Osteoblast (primary cell): ENCODE data around the gene PWWP2B. TPM values are rescaled to one million over a fixed set of nuclear protein-coding genes. Genes with fewer than 3 reads are reported as not detected.
A peak's percentile ranks its signal among the peaks of the same experiment; 100 is the strongest.

Source experiments
- DNase-seq: peaks from one replicate; pipeline ENCODE4 v3.0.0; 2011; ENCODE audit warnings: low spot score, mixed read lengths; ENCODE audit not compliant: insufficient read length; ENCODE audit errors: missing footprints
- H2AFZ ChIP-seq: 2 replicates; pipeline ENCODE4 v1.6.0; 2011; ENCODE audit warnings: mild to moderate bottlenecking, low read length
- H3K27ac ChIP-seq: 2 replicates; pipeline ENCODE4 v1.5.1; 2011; ENCODE audit warnings: mild to moderate bottlenecking, low read depth, low read length, moderate library complexity
- H3K27me3 ChIP-seq: 2 replicates; pipeline ENCODE4 v1.6.0; 2012; ENCODE audit warnings: mild to moderate bottlenecking, control low read depth, inconsistent platforms, low read length, moderate library complexity; ENCODE audit not compliant: insufficient read depth
- H3K36me3 ChIP-seq: 2 replicates; pipeline ENCODE4 v1.5.1; 2011; ENCODE audit warnings: mild to moderate bottlenecking, low read length, control low read depth, moderate library complexity; ENCODE audit not compliant: insufficient read depth
- H3K4me1 ChIP-seq: 2 replicates; pipeline ENCODE4 v1.5.1; 2011; ENCODE audit warnings: mild to moderate bottlenecking, low read length, control low read depth, moderate library complexity; ENCODE audit not compliant: insufficient read depth
- H3K4me2 ChIP-seq: 2 replicates; pipeline ENCODE4 v1.6.0; 2011; ENCODE audit warnings: mild to moderate bottlenecking, low read length; ENCODE audit not compliant: insufficient read depth
- H3K4me3 ChIP-seq: fragments of 200-600 bp; sonication (generic); 3 replicates; pipeline ENCODE4 v1.5.1; 2012; ENCODE audit warnings: mild to moderate bottlenecking, low read length, inconsistent platforms; ENCODE audit not compliant: insufficient read depth
- H3K79me2 ChIP-seq: 2 replicates; pipeline ENCODE4 v1.6.0; 2012; ENCODE audit warnings: mild to moderate bottlenecking, low read length, control low read depth, inconsistent platforms; ENCODE audit not compliant: insufficient read depth
- H3K9me3 ChIP-seq: 2 replicates; pipeline ENCODE4 v1.5.1; 2011; ENCODE audit warnings: low read depth, low read length, control low read depth
- H4K20me1 ChIP-seq: 2 replicates; pipeline ENCODE4 v1.6.0; 2012; ENCODE audit warnings: mild to moderate bottlenecking, low read length, control low read depth; ENCODE audit not compliant: insufficient read depth
- total RNA-seq: library from RNA; depleted of rRNA; stranded (reverse); fragments of >200 nt; gene quantifications from 2 replicates; pipeline ENCODE4 v1.2.3, GENCODE V29; 2012
- TF ChIP-seq, protein P1 (sequence below): IDR thresholded peaks from 2 replicates; pipeline ENCODE4 v1.5.1; 2011; ENCODE audit warnings: mild to moderate bottlenecking, low read depth, low read length, moderate library complexity; ENCODE audit errors: extremely low read depth

PWWP2B gene
- total RNA-seq, 1 donor, result 18.5 TPM

DNA sequence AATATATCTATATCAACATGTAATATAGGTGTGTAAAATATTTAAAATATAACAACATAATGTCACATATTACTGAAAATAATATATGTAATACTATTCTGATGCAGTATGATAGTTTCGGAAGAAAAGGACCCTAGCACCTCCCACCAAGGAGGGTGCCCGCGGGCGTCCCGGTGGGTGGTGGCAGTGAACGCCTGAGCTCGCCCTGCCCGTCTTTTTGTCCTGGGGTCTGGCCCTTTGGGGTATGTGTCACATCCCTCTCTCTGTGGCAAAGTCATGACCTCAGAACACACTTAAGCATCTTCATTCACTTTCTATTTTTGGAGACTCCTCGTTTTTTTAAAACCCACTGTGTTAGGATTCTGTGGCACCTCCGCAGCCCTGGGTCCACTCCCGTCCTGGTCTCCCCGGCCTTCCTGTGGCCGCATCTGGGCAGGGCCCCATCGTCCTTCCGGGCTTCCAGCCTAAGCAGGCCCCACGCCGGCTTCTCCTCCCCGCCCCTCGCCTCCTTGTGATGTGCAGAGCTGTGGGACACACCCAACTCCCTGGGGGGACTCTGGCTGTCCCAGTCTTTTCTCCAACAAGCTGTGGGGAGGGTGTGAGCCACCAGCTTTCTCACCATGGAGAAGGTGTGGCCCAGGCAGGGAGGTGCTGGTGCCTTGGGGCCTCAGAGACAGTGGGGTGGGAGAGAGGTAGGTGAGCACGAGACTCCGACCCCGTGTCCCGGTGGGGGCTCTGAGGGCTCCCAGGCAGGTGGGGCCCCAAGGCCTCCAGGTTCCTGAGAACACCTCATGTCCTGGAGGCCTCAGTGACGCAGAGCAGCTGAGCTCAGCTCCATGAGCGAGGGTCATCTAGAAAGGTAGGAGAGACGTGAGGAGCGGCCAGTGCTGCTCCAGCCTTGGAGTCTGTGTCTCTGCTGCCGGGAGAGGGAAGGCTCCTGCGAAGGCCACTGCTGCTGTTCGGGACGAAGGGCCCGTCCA, 16.5 kb downstream of the PWWP2B start:
- H3K9me3 ChIP-seq, result no peaks in the 10 kb centered on the region
- no peaks in the 10 kb centered on the region for H3K27me3 ChIP-seq
- peak overlapping the region; percentile 41 for H3K27ac ChIP-seq
- DNase-seq, result no peak
- TF ChIP-seq, protein P1, sequence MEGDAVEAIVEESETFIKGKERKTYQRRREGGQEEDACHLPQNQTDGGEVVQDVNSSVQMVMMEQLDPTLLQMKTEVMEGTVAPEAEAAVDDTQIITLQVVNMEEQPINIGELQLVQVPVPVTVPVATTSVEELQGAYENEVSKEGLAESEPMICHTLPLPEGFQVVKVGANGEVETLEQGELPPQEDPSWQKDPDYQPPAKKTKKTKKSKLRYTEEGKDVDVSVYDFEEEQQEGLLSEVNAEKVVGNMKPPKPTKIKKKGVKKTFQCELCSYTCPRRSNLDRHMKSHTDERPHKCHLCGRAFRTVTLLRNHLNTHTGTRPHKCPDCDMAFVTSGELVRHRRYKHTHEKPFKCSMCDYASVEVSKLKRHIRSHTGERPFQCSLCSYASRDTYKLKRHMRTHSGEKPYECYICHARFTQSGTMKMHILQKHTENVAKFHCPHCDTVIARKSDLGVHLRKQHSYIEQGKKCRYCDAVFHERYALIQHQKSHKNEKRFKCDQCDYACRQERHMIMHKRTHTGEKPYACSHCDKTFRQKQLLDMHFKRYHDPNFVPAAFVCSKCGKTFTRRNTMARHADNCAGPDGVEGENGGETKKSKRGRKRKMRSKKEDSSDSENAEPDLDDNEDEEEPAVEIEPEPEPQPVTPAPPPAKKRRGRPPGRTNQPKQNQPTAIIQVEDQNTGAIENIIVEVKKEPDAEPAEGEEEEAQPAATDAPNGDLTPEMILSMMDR, result no peak
- no peak overlapping the region for H2AFZ ChIP-seq
- H3K79me2 ChIP-seq, result peaks cover 41% of the 10 kb centered on the region
- peaks cover 3% of the 10 kb centered on the region for H4K20me1 ChIP-seq
- H3K36me3 ChIP-seq, result no peaks in the 10 kb centered on the region
- H3K4me3 ChIP-seq, result no peak overlapping the region
- peaks cover 16% of the 10 kb centered on the region for H3K4me1 ChIP-seq
- H3K4me2 ChIP-seq, result no peak overlapping the region

DNA sequence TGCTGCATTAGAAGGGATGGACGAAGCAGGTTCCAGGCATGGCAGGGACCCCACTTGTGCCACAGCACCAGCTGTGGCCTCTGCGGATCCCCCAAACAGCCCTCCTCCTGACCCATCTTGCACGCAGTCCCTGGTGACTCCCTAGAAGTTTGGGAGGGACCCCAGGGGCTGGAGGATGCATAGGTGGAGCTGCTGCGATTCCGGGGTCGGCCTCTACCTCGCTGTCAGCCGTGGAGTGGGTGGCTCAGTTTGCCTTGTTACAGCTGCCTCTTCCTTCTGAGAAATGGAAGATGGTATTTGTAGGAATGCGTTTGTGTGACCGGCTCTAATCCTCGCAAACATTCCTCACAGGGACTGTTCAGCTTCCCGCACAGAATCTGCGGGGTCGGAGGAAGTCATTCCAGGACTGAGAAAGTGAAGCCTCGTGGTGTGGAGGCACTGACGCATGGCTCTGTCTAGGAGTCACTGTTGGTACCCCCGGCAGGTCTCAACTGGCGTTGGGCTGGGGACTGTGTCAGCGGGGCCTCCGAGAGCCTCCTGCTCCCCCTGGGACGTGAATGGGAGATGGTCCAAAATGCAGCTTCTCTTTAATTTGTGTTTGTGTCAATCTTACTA, 17.5 kb downstream of the PWWP2B start:
- Histone ChIP-seq H3K36me3 (no peaks in the 10 kb centered on the region), H3K4me3 (no peak overlapping the region), H3K79me2 (peaks cover 33% of the 10 kb centered on the region), H3K27me3 (no peaks in the 10 kb centered on the region), H3K27ac (no peak overlapping the region), H4K20me1 (peaks cover 3% of the 10 kb centered on the region), H2AFZ (no peak overlapping the region), H3K4me1 (peaks cover 16% of the 10 kb centered on the region), H3K4me2 (no peak overlapping the region), H3K9me3 (no peaks in the 10 kb centered on the region)
- TF ChIP-seq, protein P1, result no peak
- no peak for DNase-seq

DNA sequence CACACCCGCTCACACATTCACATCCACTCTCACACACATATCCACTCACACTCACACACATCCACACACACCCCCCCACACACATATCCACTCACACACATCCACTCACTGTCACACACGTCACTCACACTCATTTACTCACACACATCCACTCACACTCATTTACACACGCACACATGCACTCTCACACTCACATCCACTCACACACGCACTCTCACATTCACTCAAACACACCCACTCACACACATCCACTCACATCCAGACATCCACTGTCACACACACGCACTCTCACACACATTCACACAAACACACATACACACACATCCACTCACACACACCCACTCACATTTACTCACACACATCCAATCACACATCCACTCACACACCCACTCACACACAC, 18.3 kb downstream of the PWWP2B start:
- H4K20me1 ChIP-seq, result peaks cover 3% of the 10 kb centered on the region
- H3K79me2 ChIP-seq, result peaks cover 26% of the 10 kb centered on the region
- no peak for DNase-seq
- H3K36me3 ChIP-seq, result no peaks in the 10 kb centered on the region
- no peak overlapping the region for H3K4me3 ChIP-seq
- peaks cover 16% of the 10 kb centered on the region for H3K4me1 ChIP-seq
- no peaks in the 10 kb centered on the region for H3K27me3 ChIP-seq
- H2AFZ ChIP-seq, result no peak overlapping the region
- H3K27ac ChIP-seq, result no peak overlapping the region
- no peak overlapping the region for H3K4me2 ChIP-seq
- no peaks in the 10 kb centered on the region for H3K9me3 ChIP-seq
- TF ChIP-seq, protein P1, result no peak

- Histone ChIP-seq H2AFZ (no peak overlapping the region), H4K20me1 (peaks cover 3% of the 10 kb centered on the region)
- TF ChIP-seq, protein P1, result no peak
Observed at GRCh38 chr10:132415956-132416355, 19.0 kb downstream of the PWWP2B start.

More at GRCh38 chr10:132415956-132416355, 19.0 kb downstream of the PWWP2B start:
- no peak for DNase-seq
- H3K27ac ChIP-seq, result no peak overlapping the region
- no peaks in the 10 kb centered on the region for H3K36me3 ChIP-seq
- peaks cover 19% of the 10 kb centered on the region for H3K79me2 ChIP-seq
- no peak overlapping the region for H3K4me3 ChIP-seq
- no peaks in the 10 kb centered on the region for H3K9me3 ChIP-seq
- no peak overlapping the region for H3K4me2 ChIP-seq
- H3K27me3 ChIP-seq, result no peaks in the 10 kb centered on the region
- peaks cover 16% of the 10 kb centered on the region for H3K4me1 ChIP-seq
